Esophagus (tissue), 2 donors: ENCODE measurements around the gene SHC1. TPM values are rescaled to one million over a fixed set of nuclear protein-coding genes. Genes with fewer than 3 reads are reported as not detected.

Source experiments
- H3K27ac ChIP-seq, 2 donors: one replicate each; pipeline ENCODE4 v1.5.1; 2013; ENCODE audit warnings: low read depth in 2 of 2, mild to moderate bottlenecking in 2 of 2, inconsistent platforms in 1 of 2, low read length in 1 of 2, moderate library complexity in 1 of 2
- H3K27me3 ChIP-seq, 2 donors: one replicate each; pipeline ENCODE4 v1.6.1; 2013; ENCODE audit warnings: low read length in 2 of 2, control low read depth in 1 of 2, mild to moderate bottlenecking in 1 of 2; ENCODE audit not compliant: insufficient read depth in 2 of 2, control insufficient read depth in 1 of 2
- H3K36me3 ChIP-seq, 2 donors: one replicate each; pipeline ENCODE4 v1.6.1; 2013; ENCODE audit warnings: low read length in 1 of 2; ENCODE audit not compliant: control insufficient read depth in 2 of 2, insufficient read depth in 2 of 2
- H3K4me1 ChIP-seq, 2 donors: one replicate each; pipeline ENCODE4 v1.6.1; 2013; ENCODE audit warnings: low read length in 1 of 2; ENCODE audit not compliant: control insufficient read depth in 2 of 2, insufficient read depth in 2 of 2
- H3K4me3 ChIP-seq, 2 donors: one replicate each; pipeline ENCODE4 v1.5.1; 2013; ENCODE audit warnings: low read length in 2 of 2, mild to moderate bottlenecking in 2 of 2, low read depth in 1 of 2, moderate library complexity in 1 of 2
- H3K9me3 ChIP-seq, 2 donors: one replicate each; pipeline ENCODE4 v1.6.1; 2013; ENCODE audit warnings: mild to moderate bottlenecking in 2 of 2, low read depth in 1 of 2, low read length in 1 of 2, moderate library complexity in 1 of 2; ENCODE audit not compliant: control insufficient read depth in 2 of 2, insufficient read depth in 1 of 2
- WGBS, 2 donors: extraction: QIAGEN DNeasy Blood & Tissue Kit; methylation state at CpG; one replicate each; pipeline ENCODE4 v1.1.7; 2013; 5-methylcytosine and 5-hydroxymethylcytosine counted together
- polyA plus RNA-seq, 2 donors: library from polyadenylated mRNA; stranded (reverse); fragments of 200-250 nt; gene quantifications; one replicate each; pipeline ENCODE4 v1.2.3, GENCODE V29; 2013
- donor health status: healthy with polysubstance abuse.
- donor health status: Bipolar disorder and iron deficiency.

The SHC1 gene
- polyA plus RNA-seq, 2 donors, result 28.8 to 38.8 TPM

DNA sequence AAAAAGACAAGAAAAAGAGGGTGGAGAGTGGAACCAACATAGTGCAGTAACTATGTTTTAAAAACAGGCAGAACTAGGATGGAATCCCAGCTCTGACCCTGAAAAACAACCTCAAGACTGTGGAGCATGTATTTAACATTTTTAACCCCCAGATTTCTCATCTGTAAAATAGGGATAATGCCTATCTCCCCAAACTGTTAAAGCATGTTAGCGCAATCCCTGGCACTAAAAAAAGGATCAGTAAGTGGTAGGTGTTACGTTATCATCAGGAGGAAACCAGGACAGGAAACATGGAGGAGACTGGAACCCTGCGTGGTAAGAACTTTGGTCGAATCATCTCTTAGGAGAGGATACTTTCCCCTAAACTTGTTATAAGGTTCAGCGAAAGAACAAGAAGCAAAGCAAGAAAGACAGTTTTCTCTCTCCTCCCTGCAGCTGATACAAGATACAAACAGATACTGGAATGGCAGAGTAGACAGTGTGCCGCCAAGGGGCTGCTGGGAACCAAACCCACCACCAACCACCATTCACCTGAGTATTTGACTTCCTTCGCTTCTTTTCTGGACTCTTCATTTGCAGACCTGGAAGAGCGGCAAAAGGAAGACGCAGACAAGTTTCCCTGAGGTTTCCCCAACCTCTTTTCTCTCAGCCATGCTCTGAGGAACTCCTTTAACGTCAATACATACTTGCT, 10.0 kb downstream of the SHC1 start:
- peak overlapping the region; percentile 89 to 95 for H3K4me3 ChIP-seq
- peak overlapping the region; percentile 3 to 26 for H3K27ac ChIP-seq
- H3K36me3 ChIP-seq, result peaks cover 6 to 30% of the 10 kb centered on the region in 2 donors
- H3K9me3 ChIP-seq, result no peaks in the 10 kb centered on the region
- peaks cover 6 to 9% of the 10 kb centered on the region in 2 donors for H3K4me1 ChIP-seq
- 29 to 31% methylated on average over 10 of the region's 10 CpGs for WGBS, 2 donors
- H3K27me3 ChIP-seq, result no peaks in the 10 kb centered on the region

DNA sequence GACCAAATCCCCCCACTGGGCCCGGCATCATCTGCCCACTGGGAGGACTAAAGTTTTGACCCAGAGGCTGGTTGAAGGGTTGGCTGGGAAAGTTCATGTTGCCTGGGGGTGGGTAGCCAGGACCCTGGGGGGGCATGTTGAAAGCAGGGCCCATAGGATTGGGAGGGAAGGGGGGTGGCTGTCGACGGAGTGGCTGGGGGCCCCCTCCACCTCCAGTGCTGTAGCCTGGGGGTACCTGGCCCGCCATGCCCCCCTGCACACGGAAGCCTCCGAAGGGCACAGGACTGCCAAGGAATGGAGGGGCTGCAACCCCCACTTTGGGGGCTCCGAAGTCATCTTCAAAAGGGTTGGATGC, 11.1 kb downstream of the SHC1 start:
- no peak overlapping the region for H3K27ac ChIP-seq
- peaks cover 11 to 12% of the 10 kb centered on the region in 2 donors for H3K4me1 ChIP-seq
- WGBS, 2 donors, result 87 to 89% methylated on average over 7 of the region's 7 CpGs

GRCh38 chr1:154958681-154959425, 11.7 kb downstream of the SHC1 start:
- Histone ChIP-seq H3K4me1 (peaks cover 11 to 12% of the 10 kb centered on the region in 2 donors), H3K27ac (no peak overlapping the region), H3K27me3 (no peaks in the 10 kb centered on the region), H3K36me3 (peaks cover 3 to 21% of the 10 kb centered on the region in 2 donors), H3K4me3 (no peak overlapping the region), H3K9me3 (no peaks in the 10 kb centered on the region)
- WGBS, 2 donors, result 88 to 90% methylated on average over 16 of the region's 16 CpGs

More for the DNA sequence above, 11.1 kb downstream of the SHC1 start:
- H3K36me3 ChIP-seq, result peaks cover 3 to 22% of the 10 kb centered on the region in 2 donors
- H3K27me3 ChIP-seq, result no peaks in the 10 kb centered on the region
- H3K4me3 ChIP-seq, result no peak overlapping the region
- H3K9me3 ChIP-seq, result no peaks in the 10 kb centered on the region

GRCh38 chr1:154958036-154958435, 12.5 kb downstream of the SHC1 start:
- H3K27ac ChIP-seq, result no peak overlapping the region
- no peaks in the 10 kb centered on the region for H3K27me3 ChIP-seq
- H3K4me1 ChIP-seq, result peaks cover 11 to 13% of the 10 kb centered on the region in 2 donors
- no peaks in the 10 kb centered on the region for H3K9me3 ChIP-seq
- H3K36me3 ChIP-seq, result peaks cover 3 to 15% of the 10 kb centered on the region in 2 donors
- H3K4me3 ChIP-seq, result no peak overlapping the region
- 64 to 74% methylated on average over 2 of the region's 2 CpGs for WGBS, 2 donors

DNA sequence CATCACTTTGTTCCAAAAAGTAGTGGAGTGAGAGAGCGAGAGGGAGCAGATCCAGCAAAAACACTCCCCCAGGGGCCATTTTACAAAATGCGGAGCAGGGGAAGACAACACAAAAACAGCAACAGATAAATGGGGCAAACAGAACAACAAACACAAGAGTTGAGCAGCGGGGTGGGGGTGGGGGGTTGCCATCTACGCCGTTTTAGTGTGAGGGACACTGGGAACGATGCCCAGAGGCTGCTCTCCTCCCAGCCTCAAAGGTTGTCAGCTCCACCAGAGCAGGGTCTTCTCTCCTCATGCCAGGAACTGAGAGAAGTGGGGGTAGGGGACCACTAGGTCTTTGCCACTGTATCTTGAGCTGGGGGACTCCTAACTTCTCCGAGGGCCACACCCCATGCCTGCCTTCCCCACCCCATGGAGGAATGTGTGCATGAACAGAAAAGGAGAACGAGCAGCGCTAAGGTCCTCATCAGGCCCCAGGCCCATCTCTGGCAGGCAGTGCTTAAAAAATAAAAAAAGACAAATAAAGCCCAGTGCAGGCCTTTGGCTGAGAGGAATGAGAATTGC, 13.4 kb downstream of the SHC1 start:
- 39 to 40% methylated on average over 9 of the region's 9 CpGs for WGBS, 2 donors
- no peaks in the 10 kb centered on the region for H3K27me3 ChIP-seq
- peaks cover 8 to 14% of the 10 kb centered on the region in 2 donors for H3K4me1 ChIP-seq
- no peaks in the 10 kb centered on the region for H3K9me3 ChIP-seq
- H3K36me3 ChIP-seq, result peaks cover 3 to 14% of the 10 kb centered on the region in 2 donors
- H3K4me3 ChIP-seq, result no peak overlapping the region
- H3K27ac ChIP-seq, result peak overlapping the region; percentile 11 to 91

DNA sequence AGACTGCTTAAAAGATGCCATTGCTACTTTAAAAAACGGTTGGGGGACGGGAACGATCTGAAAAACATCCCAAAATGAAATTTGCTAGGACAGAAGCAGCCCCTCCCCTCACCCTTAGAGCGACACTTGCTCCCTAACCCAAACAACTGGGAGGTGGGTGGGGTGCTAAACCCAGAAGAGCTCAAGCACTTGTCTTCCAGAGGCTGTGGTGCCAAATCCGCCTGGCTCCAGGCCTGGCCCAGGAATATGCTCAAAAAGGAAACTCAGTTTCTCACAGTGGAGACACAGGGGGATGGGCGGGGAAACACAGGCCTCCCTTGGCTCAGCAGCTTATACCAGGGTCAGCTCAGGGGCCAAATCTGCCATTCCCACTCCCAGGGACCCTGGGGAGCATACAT, 14.0 kb downstream of the SHC1 start:
- peaks cover 3 to 14% of the 10 kb centered on the region in 2 donors for H3K36me3 ChIP-seq
- 8 to 13% methylated on average over 6 of the region's 6 CpGs for WGBS, 2 donors
- peaks cover 8 to 14% of the 10 kb centered on the region in 2 donors for H3K4me1 ChIP-seq
- H3K4me3 ChIP-seq, result peak overlapping the region; percentile 34 to 68
- peak overlapping the region; percentile 46 to 91 for H3K27ac ChIP-seq
- H3K27me3 ChIP-seq, result no peaks in the 10 kb centered on the region
- H3K9me3 ChIP-seq, result no peaks in the 10 kb centered on the region

GRCh38 chr1:154955718-154956543, 14.6 kb downstream of the SHC1 start, which contains the start of gene PBXIP1:
Gene PBXIP1 (minus strand): TSS chr1:154956099. CDS start chr1:154953721, 2,378 bp downstream.
- H3K4me1 ChIP-seq, result peaks cover 8 to 14% of the 10 kb centered on the region in 2 donors
- WGBS, 2 donors, result 0 to 1% methylated on average over 18 of the region's 18 CpGs

GRCh38 chr1:154955039-154955717, 15.4 kb downstream of the SHC1 start:
- Histone ChIP-seq H3K4me3 (peak overlapping the region; percentile 42 to 68), H3K27me3 (no peaks in the 10 kb centered on the region), H3K9me3 (no peaks in the 10 kb centered on the region), H3K36me3 (peaks cover 3 to 25% of the 10 kb centered on the region in 2 donors), H3K4me1 (peaks cover 8 to 14% of the 10 kb centered on the region in 2 donors), H3K27ac (peak overlapping the region; percentile 76 to 91)
- 12 to 19% methylated on average over 4 of the region's 4 CpGs for WGBS, 2 donors

More at GRCh38 chr1:154955718-154956543, 14.6 kb downstream of the SHC1 start, which contains the start of gene PBXIP1:
- H3K4me3 ChIP-seq, result peak within 1 kb of the TSS; percentile 42 to 68
- no peaks in the 10 kb centered on the region for H3K9me3 ChIP-seq
- peaks cover 3 to 17% of the 10 kb centered on the region in 2 donors for H3K36me3 ChIP-seq
- peak within 1 kb of the TSS; percentile 76 to 91 for H3K27ac ChIP-seq
- H3K27me3 ChIP-seq, result no peaks in the 10 kb centered on the region
